GM04503 (cell line): Measurements from ENCODE around the gene ERF.
A peak's percentile ranks its signal among the peaks of the same experiment; 100 is the strongest.

ENCODE experiments used
- DNase-seq: peaks from one replicate; pipeline ENCODE4 v3.0.0-alpha.2; 2012; ENCODE audit warnings: low read depth

The ERF gene

DNA sequence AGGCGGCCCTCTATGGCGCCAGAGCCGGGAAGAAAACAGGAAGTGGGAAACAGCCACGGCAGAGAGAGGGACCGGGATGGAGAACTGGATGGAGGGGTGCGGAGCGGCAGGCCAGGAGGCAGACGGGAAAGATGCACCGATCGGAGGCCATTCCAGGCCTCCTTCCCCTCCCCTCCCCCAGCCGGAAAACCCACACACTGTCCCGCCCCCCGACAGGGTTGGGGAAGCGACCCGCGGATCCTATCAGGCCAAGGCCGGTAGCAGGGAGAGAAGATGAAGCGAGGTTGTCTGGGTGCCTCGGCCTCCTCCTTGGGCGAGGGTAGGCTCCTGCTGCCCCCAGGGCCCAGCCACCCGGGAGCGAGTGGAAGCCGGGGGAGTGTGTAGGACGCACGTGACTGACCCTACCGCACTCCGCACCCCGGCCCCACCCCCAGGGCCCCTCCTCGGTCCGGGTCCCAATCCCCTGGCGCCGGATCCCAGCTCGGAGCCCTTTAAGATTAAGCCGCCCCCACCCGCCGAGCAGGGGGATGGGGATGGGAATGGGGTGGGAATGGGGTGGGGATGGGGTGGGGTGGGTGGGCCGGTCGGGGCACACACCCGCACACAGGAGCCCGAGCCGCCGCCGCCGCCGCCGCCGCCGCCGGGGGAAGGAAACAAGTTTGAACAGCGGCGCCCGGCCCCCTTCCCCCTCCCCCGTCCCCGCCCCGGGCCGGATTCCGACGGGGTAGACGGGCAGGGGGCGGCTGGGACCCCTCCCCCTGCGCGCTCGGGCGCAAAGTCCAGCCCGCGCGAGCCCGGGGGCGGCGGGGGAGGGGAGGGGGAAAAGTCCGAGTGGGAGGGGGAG, 1.5 kb downstream of the ERF start:
- DNase-seq = no peak

DNA sequence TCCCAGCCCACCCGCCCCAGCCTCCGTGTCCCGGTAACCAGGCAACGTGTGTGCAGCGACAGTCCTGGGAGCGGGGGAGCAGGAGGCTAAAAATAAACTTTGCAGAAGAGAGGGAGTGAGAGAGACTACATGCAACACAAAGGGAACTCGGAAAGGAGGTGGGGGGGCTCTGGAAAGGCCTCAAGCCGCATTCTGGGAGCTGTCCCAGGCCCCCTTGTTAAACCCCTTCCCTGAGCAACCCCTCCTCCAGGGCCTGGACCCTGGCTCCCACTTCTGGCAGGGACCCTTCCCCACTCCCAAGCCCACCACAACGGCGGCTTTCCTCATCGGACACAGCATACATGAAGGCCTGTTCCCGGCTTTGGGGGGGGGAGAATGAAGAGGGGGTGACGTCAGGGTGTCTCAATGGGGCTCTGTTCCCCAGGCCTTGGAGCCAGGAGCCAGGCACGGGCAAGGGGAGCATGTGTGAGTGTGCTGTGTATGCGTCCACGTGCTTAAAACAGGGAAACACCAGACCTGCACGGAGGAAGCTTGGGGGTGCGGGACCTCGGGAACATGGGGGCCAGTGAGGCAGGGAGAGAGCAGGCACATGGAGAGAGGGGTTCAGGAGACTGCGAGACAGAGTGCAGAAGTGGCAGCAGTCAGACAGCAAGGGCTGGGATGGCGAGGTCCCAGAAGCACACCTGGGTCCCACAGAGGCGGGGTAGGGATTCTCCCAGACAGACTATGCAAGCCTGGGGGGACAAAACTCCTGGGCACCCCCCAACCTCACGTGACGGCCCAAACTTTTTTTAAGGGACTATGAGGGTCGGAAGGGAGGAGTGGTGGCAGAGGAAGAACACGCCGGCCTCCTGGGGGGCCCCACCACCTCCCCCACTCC, 2.3 kb downstream of the ERF start:
- DNase-seq = no peak

- no peak for DNase-seq
These were observed 3.2 kb downstream of the ERF start for GRCh38 chr19:42251572-42252358.

- no peak for DNase-seq
These were observed 4.0 kb downstream of the ERF start for GRCh38 chr19:42250666-42251531.

DNA sequence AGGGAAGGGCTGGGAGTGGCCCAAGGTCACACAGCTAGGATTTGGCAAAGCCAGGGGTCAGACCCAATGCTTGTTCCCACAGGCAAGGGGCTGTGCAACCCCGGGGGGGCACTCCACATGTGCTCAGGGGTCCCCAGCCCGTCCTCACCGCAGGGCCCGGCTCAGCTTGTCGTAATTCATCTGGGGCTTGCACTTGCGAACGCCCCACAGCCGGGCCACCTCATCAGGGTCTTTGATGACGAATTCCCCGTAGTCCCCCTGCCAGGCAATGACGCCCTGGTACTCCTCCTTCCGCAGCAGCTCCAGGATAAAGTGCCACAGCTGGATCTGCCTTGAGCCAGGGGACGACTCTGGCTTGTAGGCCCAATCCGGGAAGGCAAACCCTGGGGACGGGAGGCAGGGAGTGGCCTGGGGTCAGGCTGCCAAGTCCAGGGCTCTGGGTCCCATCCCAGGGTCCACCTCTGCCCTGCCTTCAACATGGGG, 4.7 kb downstream of the ERF start:
- DNase-seq = no peak

- no peak for DNase-seq
These were observed 5.2 kb downstream of the ERF start for GRCh38 chr19:42249769-42250168.

GRCh38 chr19:42249149-42249750, 5.7 kb downstream of the ERF start:
- no peak for DNase-seq

GRCh38 chr19:42248270-42249148, 6.4 kb downstream of the ERF start:
- DNase-seq = no peak

DNA sequence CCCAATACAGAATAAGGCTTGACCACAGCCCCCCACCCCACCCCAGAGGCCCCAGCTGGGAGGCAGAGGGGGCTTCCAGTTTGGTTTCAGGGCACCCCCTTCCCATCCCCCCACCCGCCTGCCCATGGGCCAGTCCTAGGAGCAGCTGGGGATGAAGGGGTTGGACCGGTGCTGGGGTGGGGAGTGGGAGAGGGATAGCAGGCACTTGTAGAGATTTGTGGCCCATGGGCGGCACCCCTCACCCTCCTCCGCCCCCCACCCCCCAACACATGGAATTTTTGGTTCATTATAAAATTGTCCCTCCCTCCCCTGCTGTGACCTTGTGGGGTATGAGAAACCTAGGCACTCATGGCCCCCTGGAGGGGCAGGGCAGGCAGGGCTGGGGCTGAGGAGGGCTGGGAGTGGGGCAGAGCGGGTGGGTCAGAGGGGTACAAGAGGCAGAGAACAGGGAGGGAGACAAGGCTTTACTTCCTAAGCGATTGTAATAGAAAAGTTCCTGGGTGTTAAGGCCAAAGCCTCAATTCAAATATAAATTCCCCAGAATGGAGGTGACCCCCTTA, 7.2 kb downstream of the ERF start:
- no peak for DNase-seq

DNA sequence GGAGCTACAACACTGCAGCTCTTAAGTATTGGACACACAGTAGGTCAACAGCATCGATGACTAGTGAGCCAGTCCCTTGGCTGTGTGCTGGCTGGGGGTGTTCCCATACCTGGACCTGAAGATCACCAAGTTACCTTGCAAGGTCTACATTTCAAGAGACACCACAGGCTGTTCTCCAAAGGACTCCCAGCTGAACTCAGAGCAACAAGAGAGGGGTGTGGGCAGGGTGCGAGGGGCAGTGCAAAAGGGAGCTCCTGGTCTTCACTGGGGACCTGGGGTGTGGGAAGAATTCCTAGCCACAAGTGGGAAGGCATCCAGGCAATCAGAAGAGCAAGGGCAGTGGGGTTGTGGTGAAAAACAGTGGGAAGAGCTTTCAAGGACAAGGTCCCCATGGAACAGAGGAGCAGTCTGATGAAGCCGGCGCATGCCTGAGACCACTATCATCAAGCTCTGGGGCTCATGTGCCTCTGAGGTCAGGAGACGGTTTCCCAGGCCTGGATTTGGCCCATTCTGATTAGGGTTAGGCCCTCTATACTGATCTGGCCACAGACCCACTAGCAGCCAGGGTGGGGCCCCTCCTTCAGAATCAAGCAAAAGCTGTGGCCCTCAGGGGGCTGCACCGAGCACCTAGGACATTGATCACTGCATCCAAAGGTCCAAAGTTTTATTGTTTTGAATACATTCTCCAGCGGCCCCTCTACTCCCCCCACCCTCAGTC, 7.8 kb downstream of the ERF start:
- no peak for DNase-seq

GRCh38 chr19:42246143-42246921, 8.6 kb downstream of the ERF start:
- no peak for DNase-seq

- DNase-seq = no peak
These were observed 9.7 kb downstream of the ERF start for GRCh38 chr19:42245231-42245630.

GRCh38 chr19:42244347-42245220, 10.3 kb downstream of the ERF start:
- peak; percentile 71 for DNase-seq

GRCh38 chr19:42242512-42243409, 12.2 kb downstream of the ERF start, which contains the start of gene GSK3A:
Gene GSK3A (minus strand): TSS chr19:42242602. CDS start chr19:42242465, 137 bp downstream.
- peak; percentile 98 for DNase-seq

DNA sequence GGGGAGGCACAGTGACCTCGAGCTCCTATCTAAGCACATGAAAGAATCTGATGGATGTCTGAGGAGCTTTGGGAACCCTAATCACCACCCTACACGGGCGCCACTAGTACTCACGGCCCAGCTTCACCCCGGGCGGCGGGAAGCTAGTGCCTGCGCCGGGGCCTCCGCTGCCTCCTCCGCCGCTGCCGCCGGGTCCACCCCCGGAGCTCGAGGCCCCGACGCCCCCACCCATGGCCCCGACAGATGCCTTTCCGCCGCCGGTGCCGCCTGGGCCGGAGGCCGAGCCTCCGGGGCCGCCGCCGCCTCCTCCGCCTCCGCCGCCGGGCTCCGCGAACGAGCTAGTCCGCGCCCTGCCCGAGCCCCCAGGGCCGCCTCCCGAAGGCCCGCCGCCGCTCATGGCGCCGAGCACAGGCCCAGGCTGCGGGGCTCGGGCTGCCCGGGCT, 12.8 kb downstream of the ERF start:
- no peak for DNase-seq

- no peak for DNase-seq
These were observed 13.6 kb downstream of the ERF start for GRCh38 chr19:42241279-42241678.
